ENCODE measurements around the gene TTC39A. TPM values are rescaled to one million over a fixed set of nuclear protein-coding genes. Genes with fewer than 3 reads are reported as not detected.

The TTC39A gene
- total and polyA plus RNA-seq, 12 donors = 4.7 to 44.8 (median 15.7) TPM

DNA sequence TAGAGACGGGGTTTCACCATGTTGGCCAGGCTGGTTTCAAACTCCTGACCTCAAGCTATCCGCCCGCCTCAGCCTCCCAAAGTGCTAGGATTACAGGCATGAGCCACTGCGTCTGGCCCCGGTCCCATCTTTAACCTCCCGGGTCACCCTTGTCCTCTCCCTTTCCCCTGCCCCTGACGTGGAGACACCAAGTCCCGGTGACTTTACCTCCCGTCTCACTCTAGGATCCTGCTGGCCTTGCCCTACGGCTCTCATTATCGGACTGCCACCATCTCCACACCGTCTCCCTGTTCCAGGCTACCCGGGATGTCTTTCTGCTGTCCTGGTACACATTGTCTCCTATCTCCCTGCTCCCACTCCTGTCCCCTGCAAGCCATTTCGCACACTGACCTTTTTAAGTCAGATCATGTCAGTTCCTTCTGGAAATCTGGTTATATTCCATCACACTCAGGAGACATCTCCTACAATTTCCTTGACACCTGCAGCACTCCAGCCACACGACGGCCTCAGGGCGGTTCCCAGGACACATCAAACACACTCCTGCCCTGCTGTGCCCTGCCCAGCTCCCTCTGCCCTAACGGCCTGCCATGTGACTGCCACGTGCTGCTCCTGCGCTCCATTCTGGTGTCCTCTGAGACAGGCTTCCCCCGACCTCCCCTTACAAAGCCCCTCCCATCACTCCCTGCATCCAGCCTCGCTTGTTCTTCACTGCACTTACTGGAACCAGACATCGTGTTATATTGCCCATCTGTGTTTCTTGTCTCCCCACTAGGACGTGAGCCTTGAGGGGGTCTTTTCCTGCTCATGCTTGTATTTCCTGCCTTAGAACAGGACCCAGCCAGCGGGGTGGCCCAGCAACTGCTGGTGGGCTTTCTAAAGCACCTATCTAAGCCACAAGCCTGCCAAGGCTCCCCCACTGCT, 32.7 kb downstream of the TTC39A start:
- intact Hi-C loops (cut with DNase I) = loop anchor here (5.0 to 10.0 kb wide), 2 partner anchors 63 to 105 kb away; partner anchors contain the start of gene RNF11 (in 1 of the 2)
- WGBS, 4 donors = 78 to 83% (median 80%) methylated on average over 25 of the region's 25 CpGs
- Histone ChIP-seq H3K9me3 (replicated peaks in 1 of 3) (no peaks in the 10 kb centered on the region), H3K27me3 (no peaks in the 10 kb centered on the region), H3K4me3 (peak overlapping the region in 2 of 4 donors; percentile 28 to 55), H3K36me3 (replicated peaks in 1 of 2) (no peaks in the 10 kb centered on the region), H3K4me1 (replicated peaks in 1 of 2) (no peaks in the 10 kb centered on the region), H3K27ac (no peak overlapping the region)
- TF ChIP-seq, protein P1, sequence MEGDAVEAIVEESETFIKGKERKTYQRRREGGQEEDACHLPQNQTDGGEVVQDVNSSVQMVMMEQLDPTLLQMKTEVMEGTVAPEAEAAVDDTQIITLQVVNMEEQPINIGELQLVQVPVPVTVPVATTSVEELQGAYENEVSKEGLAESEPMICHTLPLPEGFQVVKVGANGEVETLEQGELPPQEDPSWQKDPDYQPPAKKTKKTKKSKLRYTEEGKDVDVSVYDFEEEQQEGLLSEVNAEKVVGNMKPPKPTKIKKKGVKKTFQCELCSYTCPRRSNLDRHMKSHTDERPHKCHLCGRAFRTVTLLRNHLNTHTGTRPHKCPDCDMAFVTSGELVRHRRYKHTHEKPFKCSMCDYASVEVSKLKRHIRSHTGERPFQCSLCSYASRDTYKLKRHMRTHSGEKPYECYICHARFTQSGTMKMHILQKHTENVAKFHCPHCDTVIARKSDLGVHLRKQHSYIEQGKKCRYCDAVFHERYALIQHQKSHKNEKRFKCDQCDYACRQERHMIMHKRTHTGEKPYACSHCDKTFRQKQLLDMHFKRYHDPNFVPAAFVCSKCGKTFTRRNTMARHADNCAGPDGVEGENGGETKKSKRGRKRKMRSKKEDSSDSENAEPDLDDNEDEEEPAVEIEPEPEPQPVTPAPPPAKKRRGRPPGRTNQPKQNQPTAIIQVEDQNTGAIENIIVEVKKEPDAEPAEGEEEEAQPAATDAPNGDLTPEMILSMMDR (IDR thresholded peaks at IDR 0.05) = no peak
- no peak for TF ChIP-seq POLR2A (IDR thresholded peaks at IDR 0.05)
- peak in 1 of 7 donors; percentile 29 for DNase-seq

DNA sequence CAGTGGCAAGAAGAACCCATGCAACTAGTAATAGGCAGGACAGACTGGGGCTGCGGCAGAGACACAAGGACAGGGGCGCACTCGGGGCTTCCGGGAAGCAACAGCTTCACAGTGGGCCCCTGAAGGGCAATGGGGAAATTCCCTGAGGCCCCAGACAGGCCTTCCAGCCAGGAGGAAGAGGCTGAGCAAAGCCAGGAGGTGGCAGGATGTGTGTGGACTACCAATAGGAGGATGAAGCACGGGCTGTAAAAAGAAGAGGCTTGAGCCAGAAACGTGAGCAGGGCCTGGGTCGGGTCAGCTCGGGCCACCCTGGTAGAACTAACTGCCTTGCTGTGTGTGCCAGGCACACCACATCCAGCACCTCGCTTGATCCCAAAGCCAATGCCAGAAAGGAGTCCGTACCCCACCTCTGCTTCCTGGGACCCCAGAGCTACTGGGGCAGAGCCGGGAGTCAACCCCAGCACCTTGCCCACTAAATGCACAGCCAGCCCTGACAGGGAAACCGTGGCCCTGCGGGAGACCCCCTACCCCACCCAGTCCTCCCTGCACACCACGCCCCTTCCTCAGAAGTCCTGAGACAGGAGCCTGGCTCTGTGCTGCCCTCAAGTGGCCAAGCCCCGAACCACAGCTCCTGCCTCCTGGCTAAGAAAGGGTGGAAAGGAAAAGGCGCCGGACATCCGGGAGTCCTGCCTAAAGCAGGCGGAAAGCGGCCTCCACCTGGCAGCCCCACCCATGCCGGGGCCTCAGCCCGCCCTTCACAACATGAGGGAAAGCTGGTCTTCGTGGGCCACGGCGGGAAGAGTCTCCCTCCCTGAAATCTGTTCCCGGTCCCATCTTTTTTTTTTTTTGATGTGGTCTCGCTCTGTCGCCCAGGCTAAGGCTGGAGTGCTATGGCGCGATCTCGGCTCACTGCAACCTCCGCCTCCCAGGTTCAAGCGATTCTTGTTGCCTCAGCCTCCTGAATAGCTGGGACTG, 33.7 kb downstream of the TTC39A start:
- Histone ChIP-seq H3K4me1 (replicated peaks in 1 of 2) (no peaks in the 10 kb centered on the region), H3K9me3 (replicated peaks in 1 of 3) (no peaks in the 10 kb centered on the region), H3K27me3 (no peaks in the 10 kb centered on the region), H3K27ac (no peak overlapping the region), H3K4me3 (peak overlapping the region in 3 of 4 donors; percentile 27 to 55 (median 28)), H3K36me3 (replicated peaks in 1 of 2) (no peaks in the 10 kb centered on the region)
- 15 to 26% (median 20%) methylated on average over 10 to 33 of the region's 33 CpGs for WGBS, 4 donors
- DNase-seq = peak; percentile 80 to 93 (median 85)
- intact Hi-C loops (cut with DNase I) = loop anchor here (5.0 to 10.0 kb wide), 2 partner anchors 62 to 104 kb away; partner anchors contain the start of gene RNF11 (in 1 of the 2)
- TF ChIP-seq, protein P1 (IDR thresholded peaks at IDR 0.05) = peak; percentile 86 to 97 (median 94)
- no peak for TF ChIP-seq POLR2A (IDR thresholded peaks at IDR 0.05)

DNA sequence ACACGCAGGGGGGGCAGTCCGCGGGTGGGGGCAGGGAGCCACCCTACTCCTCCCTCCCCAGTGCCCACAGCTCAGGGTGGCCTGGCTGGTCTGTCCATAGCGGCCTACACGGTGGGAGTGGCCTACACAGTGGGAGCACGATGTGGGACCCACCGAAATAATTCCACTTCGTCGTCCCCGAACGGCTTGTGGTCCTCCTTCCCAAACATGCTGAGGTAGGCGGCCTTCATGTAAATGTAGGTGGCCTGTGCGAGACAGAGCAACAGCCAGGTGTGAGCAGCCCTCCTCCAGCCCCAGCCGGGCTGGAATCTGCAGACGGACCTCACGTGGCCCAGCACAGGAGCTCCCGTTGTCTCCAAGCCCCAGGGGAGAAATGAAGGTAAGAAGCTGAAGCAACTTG, 34.4 kb downstream of the TTC39A start:
- Histone ChIP-seq H3K4me1 (replicated peaks in 1 of 2) (no peaks in the 10 kb centered on the region), H3K36me3 (replicated peaks in 1 of 2) (no peaks in the 10 kb centered on the region), H3K27ac (no peak overlapping the region), H3K4me3 (no peak overlapping the region), H3K27me3 (no peaks in the 10 kb centered on the region), H3K9me3 (replicated peaks in 1 of 3) (no peaks in the 10 kb centered on the region)
- intact Hi-C loops (cut with DNase I) = loop anchor here (5.0 to 10.0 kb wide), 2 partner anchors 61 to 104 kb away; partner anchors contain the start of gene RNF11 (in 1 of the 2)
- peak in 2 of 7 donors; percentile 30 to 50 for DNase-seq
- TF ChIP-seq POLR2A (IDR thresholded peaks at IDR 0.05) = no peak
- WGBS, 4 donors = 85 to 94% (median 91%) methylated on average over 9 to 17 of the region's 17 CpGs

DNA sequence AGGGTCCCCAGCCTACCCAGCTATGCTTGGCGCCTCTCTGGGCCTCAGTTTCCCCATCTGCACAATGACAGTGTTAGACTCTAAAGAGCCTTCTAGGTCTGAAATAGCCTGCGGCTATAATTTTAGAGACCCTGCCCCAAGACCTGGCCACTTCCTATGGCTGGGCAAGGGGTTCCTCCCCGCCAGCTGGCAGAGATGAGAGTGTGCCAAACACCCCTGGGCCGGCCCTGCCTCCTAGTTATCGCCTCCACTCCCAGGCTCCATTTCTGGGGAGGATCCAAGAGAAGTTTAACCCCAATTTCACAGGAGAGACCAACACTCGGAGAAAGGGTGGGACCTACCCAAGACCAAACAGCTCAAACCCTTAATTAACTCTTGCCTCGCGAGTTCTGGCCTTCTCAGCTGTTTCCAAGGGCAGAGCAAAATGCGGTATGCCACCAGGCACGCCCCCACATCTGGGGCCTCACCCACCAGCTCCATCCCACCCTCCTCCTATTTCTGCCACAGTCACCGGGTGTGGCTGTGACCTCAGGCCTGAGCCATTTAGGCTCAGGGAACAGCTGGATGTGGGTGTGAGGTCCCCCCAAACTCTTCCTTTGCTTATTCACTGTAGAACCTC, 35.7 kb downstream of the TTC39A start:
- Histone ChIP-seq H3K4me3 (no peak overlapping the region), H3K9me3 (replicated peaks in 1 of 3) (no peaks in the 10 kb centered on the region), H3K27me3 (no peaks in the 10 kb centered on the region), H3K36me3 (replicated peaks in 1 of 2) (no peaks in the 10 kb centered on the region), H3K4me1 (replicated peaks in 1 of 2) (no peaks in the 10 kb centered on the region), H3K27ac (no peak overlapping the region)
- 62 to 79% (median 74%) methylated on average over 11 of the region's 11 CpGs for WGBS, 4 donors
- intact Hi-C loops (cut with DNase I) = loop anchor here (5.0 to 10.0 kb wide), 2 partner anchors 60 to 102 kb away; partner anchors contain the start of gene RNF11 (in 1 of the 2)
- DNase-seq = peak in 2 of 7 donors; percentile 11 to 34
- no peak for TF ChIP-seq POLR2A (IDR thresholded peaks at IDR 0.05)
- TF ChIP-seq, protein P1 (IDR thresholded peaks at IDR 0.05) = no peak

Measured in adrenal gland (tissue), 12 donors.